MM.1S (cell line): ENCODE measurements around the gene CAPN8.

ENCODE experiments used
- DNase-seq: peaks from one replicate; pipeline ENCODE4 v3.0.0-alpha.2; 2015
- H2AFZ ChIP-seq: fragments of 300-600 bp; sonication (generic); 2 replicates; pipeline ENCODE4 v1.6.0; 2016; ENCODE audit warnings: antibody characterized with exemption, low read length
- H3F3A ChIP-seq: fragments of 300-600 bp; sonication (generic); 2 replicates; pipeline ENCODE4 v1.6.1; 2016; ENCODE audit warnings: mild to moderate bottlenecking, antibody characterized with exemption, low read length, moderate library complexity, mixed read lengths; ENCODE audit not compliant: insufficient read depth
- H3K27ac ChIP-seq: fragments of 300-600 bp; sonication (generic); 2 replicates; pipeline ENCODE4 v1.5.1; 2016; ENCODE audit warnings: mild to moderate bottlenecking, low read length
- H3K27me3 ChIP-seq: fragments of 300-600 bp; sonication (generic); replicated peaks from 2 replicates; pipeline ENCODE4 v1.6.0; 2016; ENCODE audit warnings: low read length; ENCODE audit not compliant: insufficient read depth
- H3K36me3 ChIP-seq: fragments of 300-600 bp; sonication (generic); replicated peaks from 2 replicates; pipeline ENCODE4 v1.6.1; 2016; ENCODE audit warnings: mild to moderate bottlenecking, low read length, mixed read lengths; ENCODE audit not compliant: insufficient read depth
- H3K4me1 ChIP-seq: fragments of 300-600 bp; sonication (generic); 2 replicates; pipeline ENCODE4 v1.6.1; 2016; ENCODE audit warnings: low read length, mixed read lengths
- H3K4me2 ChIP-seq: fragments of 300-600 bp; sonication (generic); 2 replicates; pipeline ENCODE4 v1.6.0; 2016; ENCODE audit warnings: low read depth, low read length
- H3K4me3 ChIP-seq: fragments of 300-600 bp; sonication (generic); 2 replicates; pipeline ENCODE4 v1.5.1; 2016; ENCODE audit warnings: low read length, mixed read lengths
- H3K79me2 ChIP-seq: fragments of 300-600 bp; sonication (generic); 2 replicates; pipeline ENCODE4 v1.6.1; 2016; ENCODE audit warnings: mixed run types, low read length, mixed read lengths
- H3K9ac ChIP-seq: fragments of 300-600 bp; sonication (generic); 2 replicates; pipeline ENCODE4 v1.6.1; 2016; ENCODE audit warnings: low read length, mixed read lengths
- H3K9me2 ChIP-seq: fragments of 300-600 bp; sonication (generic); replicated peaks from 2 replicates; pipeline ENCODE4 v1.6.1; 2016; ENCODE audit warnings: mild to moderate bottlenecking, low read length, mixed read lengths; ENCODE audit not compliant: insufficient read depth
- H3K9me3 ChIP-seq: fragments of 300-600 bp; sonication (generic); replicated peaks from 2 replicates; pipeline ENCODE4 v1.6.1; 2016; ENCODE audit warnings: mild to moderate bottlenecking, low read length, mixed read lengths; ENCODE audit not compliant: insufficient read depth
- H4K20me1 ChIP-seq: fragments of 300-600 bp; sonication (generic); 2 replicates; pipeline ENCODE4 v1.6.1; 2016; ENCODE audit warnings: mild to moderate bottlenecking, low read length, moderate library complexity, mixed read lengths; ENCODE audit not compliant: insufficient read depth
- CTCF ChIP-seq: fragments of 300-600 bp; sonication (generic); IDR thresholded peaks from 2 replicates; pipeline ENCODE4 v1.5.1; 2016; ENCODE audit warnings: antibody characterized with exemption, low read length, mixed read lengths
- EZH2 ChIP-seq: fragments of 300-600 bp; sonication (generic); optimal IDR thresholded peaks from 2 replicates; pipeline ENCODE3; 2017; ENCODE audit warnings: low read depth, mild to moderate bottlenecking, antibody characterized with exemption, low read length, mixed read lengths
- EZH2phosphoT487 ChIP-seq: fragments of 300-600 bp; sonication (generic); IDR thresholded peaks from 2 replicates; pipeline ENCODE4 v1.6.1; 2018; ENCODE audit warnings: antibody characterized with exemption, low read length

The CAPN8 gene

GRCh38 chr1:223543560-223543959 lies 121.9 kb downstream of the CAPN8 start:
- DNase-seq: no peak
- no peaks in the 10 kb centered on the region for H3F3A ChIP-seq

GRCh38 chr1:223542831-223543230 lies 122.7 kb downstream of the CAPN8 start:
- Histone ChIP-seq H3F3A (no peaks in the 10 kb centered on the region), H3K9me2 (no peaks in the 10 kb centered on the region), H3K4me3 (no peak overlapping the region), H3K36me3 (no peaks in the 10 kb centered on the region), H2AFZ (no peak overlapping the region), H3K79me2 (no peaks in the 10 kb centered on the region), H3K9me3 (no peaks in the 10 kb centered on the region), H3K27me3 (no peaks in the 10 kb centered on the region), H3K27ac (no peak overlapping the region), H4K20me1 (no peaks in the 10 kb centered on the region), H3K4me1 (no peaks in the 10 kb centered on the region), H3K4me2 (no peak overlapping the region), H3K9ac (no peak overlapping the region)
- TF ChIP-seq EZH2 (no peak), EZH2phosphoT487 (no peak), CTCF (no peak)
- DNase-seq: no peak

More at GRCh38 chr1:223543560-223543959, 121.9 kb downstream of the CAPN8 start:
- Histone ChIP-seq H3K4me2 (no peak overlapping the region), H3K4me1 (no peaks in the 10 kb centered on the region), H3K27me3 (no peaks in the 10 kb centered on the region), H3K9me2 (no peaks in the 10 kb centered on the region), H3K27ac (no peak overlapping the region), H3K9ac (no peak overlapping the region), H3K9me3 (no peaks in the 10 kb centered on the region), H3K79me2 (no peaks in the 10 kb centered on the region), H4K20me1 (no peaks in the 10 kb centered on the region), H3K36me3 (no peaks in the 10 kb centered on the region), H3K4me3 (no peak overlapping the region), H2AFZ (no peak overlapping the region)
- TF ChIP-seq EZH2phosphoT487 (no peak), EZH2 (no peak), CTCF (no peak)

DNA sequence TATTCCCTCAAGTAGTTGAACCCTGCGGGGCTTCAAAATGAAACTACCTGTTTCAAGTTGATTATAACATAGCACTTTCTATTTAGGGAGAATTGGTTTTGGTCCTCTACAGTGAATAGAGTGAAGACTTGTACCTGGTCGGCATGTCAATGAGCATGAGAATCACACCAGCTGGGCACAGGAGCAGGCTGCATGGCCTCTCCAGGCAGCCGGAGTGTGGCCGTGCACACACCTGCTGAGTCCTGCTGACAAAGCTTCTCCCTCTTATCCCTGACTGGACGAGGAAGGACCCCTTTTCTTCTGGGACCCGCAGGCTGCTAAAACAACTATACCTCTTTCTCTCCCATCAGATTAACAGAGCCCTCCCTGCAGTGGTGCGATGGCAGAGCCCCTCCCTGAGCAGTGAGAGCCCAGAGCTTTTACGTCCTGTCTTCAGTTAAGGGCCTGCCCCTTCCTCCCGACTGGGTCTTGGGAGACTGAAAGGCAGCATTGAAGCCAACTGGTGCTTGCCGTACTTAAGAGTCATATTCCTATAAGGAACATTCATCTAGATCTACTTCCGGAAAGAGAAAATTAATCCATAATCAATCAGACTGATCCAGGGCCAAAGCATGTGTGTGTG lies 124.9 kb downstream of the CAPN8 start:
- Histone ChIP-seq H3K36me3 (no peaks in the 10 kb centered on the region), H3K79me2 (no peaks in the 10 kb centered on the region), H3F3A (no peaks in the 10 kb centered on the region), H3K27me3 (no peaks in the 10 kb centered on the region), H3K9ac (no peak overlapping the region), H3K4me1 (no peaks in the 10 kb centered on the region), H3K9me3 (no peaks in the 10 kb centered on the region), H2AFZ (no peak overlapping the region), H3K9me2 (no peaks in the 10 kb centered on the region), H3K27ac (no peak overlapping the region), H3K4me2 (no peak overlapping the region), H4K20me1 (no peaks in the 10 kb centered on the region), H3K4me3 (no peak overlapping the region)
- TF ChIP-seq EZH2 (no peak), EZH2phosphoT487 (no peak), CTCF (no peak)
- no peak for DNase-seq
